ENCODE data around the gene CNTNAP2. TPM values are rescaled to one million over a fixed set of nuclear protein-coding genes. Genes with fewer than 3 reads are reported as not detected.

CNTNAP2 gene
- total RNA-seq, 2 donors from 2014 or later: 0.29 to 1.1 TPM

GRCh38 chr7:146510088-146510680, 393.6 kb downstream of the CNTNAP2 start:
- DNase-seq (no peak), ATAC-seq (no peak)

GRCh38 chr7:146514304-146514703, 397.7 kb downstream of the CNTNAP2 start:
- intact Hi-C loops (cut with DNase I): no loop called here
- DNase-seq: no peak
- ATAC-seq: no peak

More at GRCh38 chr7:146510088-146510680, 393.6 kb downstream of the CNTNAP2 start:
- intact Hi-C loops (cut with DNase I): no loop called here

- ATAC-seq (no peak), DNase-seq (no peak)
- intact Hi-C loops (cut with DNase I): no loop called here
Measured at GRCh38 chr7:146528581-146528980, 412.0 kb downstream of the CNTNAP2 start.

- DNase-seq (no peak), ATAC-seq (no peak)
- intact Hi-C loops (cut with DNase I): no loop called here
Measured at GRCh38 chr7:146539836-146540235, 423.2 kb downstream of the CNTNAP2 start.

GRCh38 chr7:146542101-146542500, 425.5 kb downstream of the CNTNAP2 start:
- intact Hi-C loops (cut with DNase I): no loop called here
- DNase-seq: no peak
- no peak for ATAC-seq

- no peak for ATAC-seq
- intact Hi-C loops (cut with DNase I): no loop called here
- no peak for DNase-seq
Measured at GRCh38 chr7:146544748-146545147, 428.1 kb downstream of the CNTNAP2 start.

GRCh38 chr7:146548816-146549215, 432.2 kb downstream of the CNTNAP2 start:
- intact Hi-C loops (cut with DNase I): no loop called here
- no peak for ATAC-seq
- no peak for DNase-seq

GRCh38 chr7:146554556-146554955, 438.0 kb downstream of the CNTNAP2 start:
- ATAC-seq (no peak), DNase-seq (no peak)
- intact Hi-C loops (cut with DNase I): no loop called here

GRCh38 chr7:146557971-146558469, 441.4 kb downstream of the CNTNAP2 start:
- DNase-seq (no peak), ATAC-seq (no peak)
- intact Hi-C loops (cut with DNase I): no loop called here

GRCh38 chr7:146565872-146566271, 449.3 kb downstream of the CNTNAP2 start:
- no peak for DNase-seq
- ATAC-seq: no peak
- intact Hi-C loops (cut with DNase I): no loop called here

GRCh38 chr7:146575903-146576302, 459.3 kb downstream of the CNTNAP2 start:
- intact Hi-C loops (cut with DNase I): no loop called here
- DNase-seq (no peak), ATAC-seq (no peak)

GRCh38 chr7:146591976-146592375, 475.4 kb downstream of the CNTNAP2 start:
- intact Hi-C loops (cut with DNase I): no loop called here
- ATAC-seq (no peak), DNase-seq (no peak)

- intact Hi-C loops (cut with DNase I): no loop called here
- ATAC-seq: no peak
- no peak for DNase-seq
Measured at GRCh38 chr7:146606628-146607027, 490.0 kb downstream of the CNTNAP2 start.

- no peak for DNase-seq
- no peak for ATAC-seq
- intact Hi-C loops (cut with DNase I): no loop called here
Measured at GRCh38 chr7:146619641-146620040, 503.0 kb downstream of the CNTNAP2 start.

- ATAC-seq: no peak
- no peak for DNase-seq
- intact Hi-C loops (cut with DNase I): no loop called here
Measured at GRCh38 chr7:146626912-146627311, 510.3 kb downstream of the CNTNAP2 start.

GRCh38 chr7:146635205-146636032, 518.8 kb downstream of the CNTNAP2 start:
- intact Hi-C loops (cut with DNase I): no loop called here
- DNase-seq (no peak), ATAC-seq (no peak)

GRCh38 chr7:146636033-146636356, 519.4 kb downstream of the CNTNAP2 start:
- ATAC-seq (no peak), DNase-seq (no peak)
- intact Hi-C loops (cut with DNase I): no loop called here

GRCh38 chr7:146636581-146636980, 520.0 kb downstream of the CNTNAP2 start:
- ATAC-seq (no peak), DNase-seq (no peak)
- intact Hi-C loops (cut with DNase I): no loop called here

GRCh38 chr7:146639291-146639690, 522.7 kb downstream of the CNTNAP2 start:
- DNase-seq (no peak), ATAC-seq (no peak)
- intact Hi-C loops (cut with DNase I): no loop called here

GRCh38 chr7:146641491-146641890, 524.9 kb downstream of the CNTNAP2 start:
- ATAC-seq (no peak), DNase-seq (no peak)
- intact Hi-C loops (cut with DNase I): no loop called here

Data from left cardiac atrium (tissue), 4 donors.